NCI-H146 treated with DMSO at 0.1 percent for 48 hours (cell line): ENCODE measurements around the gene DHRS13.
A peak's percentile ranks its signal among the peaks of the same experiment; 100 is the strongest.

ENCODE experiments used
- DNase-seq: peaks from one replicate; lab custom pipeline; 2025; ENCODE audit not compliant: unreplicated experiment; lab: John Stamatoyannopoulos, UW

Gene DHRS13

GRCh38 chr17:28902819-28903545 lies at the start of gene DHRS13:
DHRS13 (minus strand) TSS chr17:28903079; CDS start chr17:28902944, 135 bp downstream.
- DNase-seq: peak; percentile 83

GRCh38 chr17:28951991-28952975 lies 49.4 kb upstream of the DHRS13 start:
- peak; percentile 99 for DNase-seq

GRCh38 chr17:28951428-28951990 lies 48.6 kb upstream of the DHRS13 start, which contains the start of gene PHF12:
PHF12 (minus strand) TSS chr17:28951518; CDS start chr17:28950960, 558 bp downstream.
- peak; percentile 99 for DNase-seq

GRCh38 chr17:28950752-28951427 lies 48.0 kb upstream of the DHRS13 start:
- DNase-seq: no peak

GRCh38 chr17:28950017-28950751 lies 47.3 kb upstream of the DHRS13 start:
- peak; percentile 4 for DNase-seq

- no peak for DNase-seq
Measured at GRCh38 chr17:28949185-28950016, 46.5 kb upstream of the DHRS13 start.

GRCh38 chr17:28948873-28949184 lies 46.0 kb upstream of the DHRS13 start:
- no peak for DNase-seq

GRCh38 chr17:28948342-28948741 lies 45.5 kb upstream of the DHRS13 start:
- DNase-seq: no peak

- no peak for DNase-seq
Measured at GRCh38 chr17:28947639-28948038, 44.8 kb upstream of the DHRS13 start.

GRCh38 chr17:28946239-28946638 lies 43.4 kb upstream of the DHRS13 start:
- no peak for DNase-seq

- DNase-seq: no peak
Measured at GRCh38 chr17:28944862-28945741, 42.2 kb upstream of the DHRS13 start.

- DNase-seq: no peak
Measured at GRCh38 chr17:28944343-28944742, 41.5 kb upstream of the DHRS13 start.

GRCh38 chr17:28942925-28943324 lies 40.0 kb upstream of the DHRS13 start:
- DNase-seq: no peak

GRCh38 chr17:28941251-28941650 lies 38.4 kb upstream of the DHRS13 start:
- DNase-seq: no peak

GRCh38 chr17:28940675-28941074 lies 37.8 kb upstream of the DHRS13 start:
- DNase-seq: no peak

- DNase-seq: no peak
Measured at GRCh38 chr17:28940142-28940541, 37.3 kb upstream of the DHRS13 start.

- DNase-seq: no peak
Measured at GRCh38 chr17:28938552-28938951, 35.7 kb upstream of the DHRS13 start.

GRCh38 chr17:28937044-28937729 lies 34.3 kb upstream of the DHRS13 start:
- no peak for DNase-seq
